Inflammatory macrophage (primary cell): ENCODE measurements around the gene ZNF644.
"Not testable (repeated sequence)": the region's sequence is repeated elsewhere in the genome, so short reads cannot be mapped to it uniquely, and the experiment has no call there.

Experiments used
- DNase-seq, 2 donors: peaks; one replicate each; pipeline ENCODE4 v3.0.0-alpha.2; 2020 to 2022

ZNF644 gene

GRCh38 chr1:90925928-90926869 is 95.6 kb downstream of the ZNF644 start:
- no peak for DNase-seq

- DNase-seq: no peak
Measured at GRCh38 chr1:90924982-90925381, 96.9 kb downstream of the ZNF644 start.

DNA sequence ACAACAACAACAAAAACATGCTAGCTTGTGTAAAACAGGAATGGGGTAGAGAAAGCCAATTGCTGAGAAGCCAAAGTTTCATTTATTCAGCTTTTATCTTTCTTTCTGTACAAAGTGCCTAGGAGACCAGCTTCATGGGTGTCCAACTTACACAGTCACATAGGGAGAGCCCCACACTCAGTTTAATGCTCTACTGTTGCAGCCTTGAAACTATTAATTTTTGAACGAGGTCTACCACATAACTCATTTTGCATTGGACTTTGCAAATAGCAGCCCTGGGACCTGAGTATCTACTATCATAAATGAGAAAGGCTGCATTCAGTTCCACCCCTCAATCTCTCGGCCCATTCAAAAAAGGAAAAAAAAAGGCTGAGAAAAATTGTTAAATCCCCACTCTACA is 98.8 kb downstream of the ZNF644 start:
- DNase-seq: no peak

- no peak for DNase-seq
Measured at GRCh38 chr1:90922202-90922601, 99.6 kb downstream of the ZNF644 start.

- no peak for DNase-seq
Measured at GRCh38 chr1:90919900-90920299, 101.9 kb downstream of the ZNF644 start.

DNA sequence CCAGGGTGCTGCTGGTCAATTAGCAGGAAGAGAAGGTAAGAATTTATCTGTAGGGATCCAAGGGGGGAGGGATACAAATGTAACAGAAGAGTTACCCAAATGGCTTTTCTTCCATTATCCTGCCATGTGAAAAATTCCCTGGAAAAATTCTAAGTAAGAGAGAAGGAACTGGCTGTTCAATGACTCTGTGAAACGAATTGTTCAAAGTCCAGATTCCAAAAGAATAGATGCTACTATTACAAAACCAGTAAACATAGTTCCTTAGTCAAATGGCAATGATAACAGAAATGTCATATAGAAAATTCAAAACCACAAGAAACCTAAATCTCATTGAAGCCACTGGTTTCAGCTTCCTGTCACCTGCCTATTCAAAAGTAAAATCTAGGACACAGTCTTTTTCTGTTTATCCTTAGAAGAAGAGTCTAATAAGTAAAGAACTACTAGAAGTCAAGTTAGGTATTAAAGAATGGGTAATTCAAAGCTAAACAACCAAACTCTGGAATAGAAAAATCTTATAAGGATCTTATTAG is 102.6 kb downstream of the ZNF644 start:
- DNase-seq: no peak

- DNase-seq: no peak
Measured at GRCh38 chr1:90911353-90911752, 110.5 kb downstream of the ZNF644 start.

- DNase-seq: no peak
Measured at GRCh38 chr1:90902672-90903071, 119.2 kb downstream of the ZNF644 start.

- DNase-seq: no peak
Measured at GRCh38 chr1:90899263-90899662, 122.6 kb downstream of the ZNF644 start.

DNA sequence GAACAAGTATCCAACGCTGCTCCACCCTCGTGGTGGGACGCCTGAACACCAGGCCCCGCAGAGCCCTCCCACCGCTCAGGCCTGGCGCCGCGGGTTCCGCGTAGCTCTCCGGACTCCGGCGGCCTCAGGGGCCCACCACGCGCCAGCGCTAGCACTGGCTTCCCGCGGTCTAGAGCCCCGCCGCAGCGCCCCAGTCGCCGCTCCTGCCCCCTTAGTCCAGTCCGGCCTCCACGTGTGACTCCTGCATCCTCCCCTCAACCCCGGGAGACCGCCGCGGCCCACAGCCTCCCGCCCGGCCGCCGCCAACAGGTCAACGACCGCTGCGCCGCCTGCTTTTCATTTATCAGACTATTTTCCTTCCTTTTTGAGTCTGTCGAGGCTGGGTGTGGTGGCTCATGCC is 128.2 kb downstream of the ZNF644 start:
- DNase-seq: not testable (repeated sequence)

DNA sequence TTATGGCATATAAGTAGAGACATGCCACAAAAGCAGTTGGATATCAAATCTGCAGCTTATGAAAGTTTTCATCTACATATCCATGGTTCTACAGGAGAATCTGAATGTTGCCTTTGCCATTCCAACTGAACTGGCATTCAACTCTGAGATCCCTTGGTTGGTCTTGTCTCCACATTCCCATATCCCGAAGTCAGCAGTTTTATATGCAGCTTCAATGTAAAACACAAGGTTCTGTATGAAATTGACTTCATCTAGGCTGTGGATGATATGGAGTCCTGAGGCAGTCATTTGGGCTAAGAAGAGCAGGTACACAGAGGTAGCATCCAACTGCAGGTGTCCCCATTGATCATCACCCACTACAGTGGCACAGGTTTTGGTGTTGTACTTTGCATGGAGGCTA is 129.0 kb downstream of the ZNF644 start:
- not testable (repeated sequence) for DNase-seq

DNA sequence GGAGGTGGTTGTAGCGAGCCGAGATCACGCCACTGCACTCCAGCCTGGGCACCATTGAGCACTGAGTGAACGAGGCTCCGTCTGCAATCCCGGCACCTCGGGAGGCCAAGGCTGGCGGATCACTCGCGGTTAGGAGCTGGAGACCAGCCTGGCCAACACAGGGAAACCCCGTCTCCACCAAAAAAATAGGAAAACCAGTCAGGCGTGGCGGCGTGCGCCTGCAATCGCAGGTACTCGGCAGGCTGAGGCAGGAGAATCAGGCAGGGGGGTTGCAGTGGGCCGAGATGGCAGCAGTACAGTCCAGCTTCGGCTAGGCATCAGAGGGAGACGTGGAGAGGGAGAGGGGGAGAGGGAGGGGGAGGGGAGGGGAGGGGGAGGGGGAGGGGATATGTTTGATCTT is 129.6 kb downstream of the ZNF644 start:
- not testable (repeated sequence) for DNase-seq

- not testable (repeated sequence) for DNase-seq
Measured at GRCh38 chr1:90891756-90892155, 130.1 kb downstream of the ZNF644 start.

- DNase-seq: no peak
Measured at GRCh38 chr1:90882221-90882620, 139.6 kb downstream of the ZNF644 start.

- no peak for DNase-seq
Measured at GRCh38 chr1:90881034-90881433, 140.8 kb downstream of the ZNF644 start.

GRCh38 chr1:90879281-90879680 is 142.6 kb downstream of the ZNF644 start:
- no peak for DNase-seq

- DNase-seq: no peak
Measured at GRCh38 chr1:90876101-90876500, 145.7 kb downstream of the ZNF644 start.
